OCI-LY1 (cell line): Measurements from ENCODE around the gene VAMP7.

ENCODE experiments used
- CTCF ChIP-seq: fragments of 200-600 bp; sonication (generic), shearing (Covaris generic); IDR thresholded peaks from 2 replicates; pipeline ENCODE4 v1.5.1; 2017; ENCODE audit warnings: mild to moderate bottlenecking, antibody characterized with exemption, low read length, moderate library complexity, mixed read lengths
- EZH2 ChIP-seq: fragments of 200-600 bp; sonication (generic), shearing (Covaris generic); IDR thresholded peaks from 2 replicates; pipeline ENCODE4 v1.8.0; 2017; ENCODE audit warnings: borderline replicate concordance, mixed run types, mild to moderate bottlenecking, antibody characterized with exemption, low read length, moderate library complexity, mixed read lengths

GRCh38 chrX:155841232-155841631, 39.9 kb upstream of the VAMP7 start:
- TF ChIP-seq EZH2, result no peak
- no peak for TF ChIP-seq CTCF
